Stimulated activated CD8-positive, alpha-beta memory T cell treated with anti-CD3 and anti-CD28 coated beads, Interleukin-4, amount 100 ng/mL, for 48 hours (primary cell): ENCODE data around the gene MS4A7.

Experiments
- DNase-seq: peaks from one replicate; pipeline ENCODE4 v3.0.0-alpha.2; 2020

MS4A7 gene

GRCh38 chr11:60371854-60372253 is 6.5 kb upstream of the MS4A7 start:
- no peak for DNase-seq

- DNase-seq = no peak
Observed at GRCh38 chr11:60372767-60373166, 5.6 kb upstream of the MS4A7 start.

- DNase-seq = no peak
Observed at GRCh38 chr11:60375316-60375715, 3.0 kb upstream of the MS4A7 start.

GRCh38 chr11:60376601-60377000 is 1.7 kb upstream of the MS4A7 start:
- no peak for DNase-seq

GRCh38 chr11:60377401-60378136 is 763 bp upstream of the MS4A7 start:
- DNase-seq = no peak

- no peak for DNase-seq
Observed at GRCh38 chr11:60389279-60389910, 11.1 kb downstream of the MS4A7 start.

GRCh38 chr11:60390419-60390818 is 12.1 kb downstream of the MS4A7 start:
- no peak for DNase-seq

GRCh38 chr11:60392361-60392760 is 14.0 kb downstream of the MS4A7 start:
- no peak for DNase-seq

GRCh38 chr11:60393016-60393415 is 14.7 kb downstream of the MS4A7 start:
- no peak for DNase-seq

- no peak for DNase-seq
Observed at GRCh38 chr11:60394666-60395380, 16.5 kb downstream of the MS4A7 start.

GRCh38 chr11:60396382-60396781 is 18.1 kb downstream of the MS4A7 start, which contains the start of gene MS4A14:
Gene MS4A14, plus strand, starts transcription at chr11:60396459. Its CDS starts 120 bp downstream, at chr11:60396579.
- DNase-seq = no peak

GRCh38 chr11:60396799-60397198 is 18.5 kb downstream of the MS4A7 start:
- DNase-seq = no peak

GRCh38 chr11:60420015-60420414 is 41.7 kb downstream of the MS4A7 start:
- DNase-seq = no peak

GRCh38 chr11:60422609-60423008 is 44.3 kb downstream of the MS4A7 start:
- no peak for DNase-seq

GRCh38 chr11:60428517-60428916 is 50.2 kb downstream of the MS4A7 start:
- DNase-seq = no peak

- DNase-seq = no peak
Observed at GRCh38 chr11:60429272-60429671, 50.9 kb downstream of the MS4A7 start, which contains the start of gene MS4A5. Gene MS4A5, plus strand, starts transcription at chr11:60429572. Its CDS starts 103 bp downstream, at chr11:60429675.

GRCh38 chr11:60431251-60431650 is 52.9 kb downstream of the MS4A7 start:
- no peak for DNase-seq

- DNase-seq = no peak
Observed at GRCh38 chr11:60433401-60433800, 55.1 kb downstream of the MS4A7 start.
